MG63 (cell line): Measurements from ENCODE around the gene HMHB1. TPM values are rescaled to one million over a fixed set of nuclear protein-coding genes. Genes with fewer than 3 reads are reported as not detected.
"Not testable (repeated sequence)": the region's sequence is repeated elsewhere in the genome, so short reads cannot be mapped to it uniquely, and the experiment has no call there.

Experiments used
- DNase-seq: peaks from one replicate; pipeline ENCODE4 v3.0.0-alpha.2; 2020
- H3K27me3 ChIP-seq: fragments of 250-450 bp; sonication (Bioruptor Pico); 2 replicates; pipeline ENCODE4 v1.5.1; 2020; ENCODE audit warnings: mild to moderate bottlenecking, moderate library complexity
- H3K36me3 ChIP-seq: fragments of 250-450 bp; sonication (Bioruptor Pico); 2 replicates; pipeline ENCODE4 v1.5.1; 2020; ENCODE audit warnings: mild to moderate bottlenecking, moderate library complexity
- H3K4me3 ChIP-seq: fragments of 250-450 bp; sonication (Bioruptor Pico); 2 replicates; pipeline ENCODE4 v1.5.1; 2020; ENCODE audit warnings: mild to moderate bottlenecking, moderate library complexity
- H3K9me3 ChIP-seq: fragments of 250-450 bp; sonication (Bioruptor Pico); 2 replicates; pipeline ENCODE4 v1.5.1; 2020; ENCODE audit warnings: mild to moderate bottlenecking, moderate library complexity
- total RNA-seq: library from RNA; depleted of rRNA; stranded (reverse); fragments of >200 nt; shearing (Covaris generic); gene quantifications from 2 replicates; pipeline ENCODE4 v1.2.3, GENCODE V29; 2014; ENCODE audit warnings: low replicate concordance

The HMHB1 gene
- total RNA-seq, 1 experiment from 2014 or later: not detected

DNA sequence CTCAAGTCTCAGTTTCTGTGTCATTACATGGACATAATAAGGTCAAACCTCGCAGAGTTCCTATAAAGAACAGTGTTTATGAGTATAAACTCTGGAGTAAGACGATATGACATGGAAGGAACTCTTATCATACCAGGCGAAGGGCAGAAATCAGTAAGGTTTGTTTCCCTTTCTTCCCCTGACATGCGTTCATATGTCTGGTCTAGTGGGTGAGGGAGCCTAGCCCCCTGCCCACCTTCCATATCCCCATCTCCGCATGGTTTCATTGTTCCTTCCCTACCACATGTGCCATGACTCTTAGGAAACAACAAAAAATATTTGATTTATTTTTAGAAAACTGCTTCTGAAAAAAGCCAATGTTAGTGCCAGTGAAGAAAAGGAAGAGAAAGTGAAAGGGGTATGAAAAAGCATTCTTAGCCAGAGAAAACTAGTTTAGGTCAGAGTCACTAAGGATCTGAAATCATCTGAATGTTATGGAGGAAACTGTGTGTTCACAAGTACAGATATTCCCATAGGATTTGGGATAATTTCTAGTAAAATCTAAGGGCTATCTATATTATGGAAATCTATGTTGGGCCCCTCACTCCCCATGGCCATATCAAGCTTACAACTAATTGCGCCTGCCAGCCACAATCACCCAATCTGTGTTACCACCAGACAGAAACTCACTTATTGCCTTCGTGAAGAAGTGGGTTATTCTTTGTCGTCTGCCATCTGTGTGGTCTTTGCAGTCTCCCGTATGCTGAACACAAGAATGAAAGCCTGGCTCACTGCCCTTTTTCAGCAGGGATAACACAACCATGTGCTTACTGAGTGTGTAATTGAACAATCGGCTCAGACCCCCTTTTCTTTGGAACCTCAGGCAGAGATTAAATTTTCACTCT is 19.9 kb upstream of the HMHB1 start:
- Histone ChIP-seq H3K27me3 (no peaks in the 10 kb centered on the region), H3K4me3 (no peak overlapping the region), H3K9me3 (0 out of 2 replicates have a peak, but pooled peaks cover 2% of the 10 kb centered on the region), H3K36me3 (no peaks in the 10 kb centered on the region)
- no peak for DNase-seq

DNA sequence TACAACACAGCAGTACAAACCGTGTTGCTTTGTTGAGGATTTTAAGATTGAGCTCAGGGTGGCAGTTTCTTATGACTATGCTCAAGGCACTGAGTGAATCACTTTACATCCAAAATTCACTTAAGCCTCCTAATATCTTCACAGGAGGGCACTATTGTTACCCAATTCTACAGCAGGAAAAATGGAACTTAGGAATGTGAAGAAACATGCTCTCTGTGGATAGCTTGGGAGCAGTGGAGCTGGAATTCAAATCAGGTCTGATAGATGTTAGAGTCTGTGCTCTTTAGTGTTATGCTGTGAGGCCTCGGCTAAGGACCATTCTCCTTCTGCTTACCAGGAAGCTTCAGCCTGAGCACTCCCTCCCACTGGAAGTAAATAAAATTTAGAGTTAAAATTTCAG is 18.7 kb upstream of the HMHB1 start:
- no peak for DNase-seq
- 0 out of 2 replicates have a peak, but pooled peaks cover 2% of the 10 kb centered on the region for H3K9me3 ChIP-seq
- no peaks in the 10 kb centered on the region for H3K27me3 ChIP-seq
- no peaks in the 10 kb centered on the region for H3K36me3 ChIP-seq
- H3K4me3 ChIP-seq: no peak overlapping the region

DNA sequence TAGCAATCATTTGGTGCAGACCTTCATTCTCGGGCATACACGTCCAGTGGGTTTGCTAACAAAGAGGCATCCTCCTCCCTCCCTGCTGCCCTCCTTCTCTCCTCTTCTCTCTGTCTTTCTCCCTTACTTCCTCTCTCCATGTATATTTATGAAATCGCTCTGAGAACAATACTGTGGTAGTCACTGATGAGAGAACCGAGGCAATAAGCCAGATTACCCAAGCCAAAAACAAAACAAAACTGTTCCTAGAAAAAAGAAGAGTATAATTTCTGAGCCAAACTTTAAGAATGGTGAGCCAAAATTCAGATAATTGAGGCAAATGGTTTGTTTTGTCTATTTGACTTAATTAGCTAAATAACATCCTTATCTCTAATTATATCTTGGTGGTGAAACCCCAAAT is 15.8 kb upstream of the HMHB1 start:
- H3K9me3 ChIP-seq: no peaks in the 10 kb centered on the region
- no peaks in the 10 kb centered on the region for H3K36me3 ChIP-seq
- no peak overlapping the region for H3K4me3 ChIP-seq
- H3K27me3 ChIP-seq: no peaks in the 10 kb centered on the region
- DNase-seq: no peak

DNA sequence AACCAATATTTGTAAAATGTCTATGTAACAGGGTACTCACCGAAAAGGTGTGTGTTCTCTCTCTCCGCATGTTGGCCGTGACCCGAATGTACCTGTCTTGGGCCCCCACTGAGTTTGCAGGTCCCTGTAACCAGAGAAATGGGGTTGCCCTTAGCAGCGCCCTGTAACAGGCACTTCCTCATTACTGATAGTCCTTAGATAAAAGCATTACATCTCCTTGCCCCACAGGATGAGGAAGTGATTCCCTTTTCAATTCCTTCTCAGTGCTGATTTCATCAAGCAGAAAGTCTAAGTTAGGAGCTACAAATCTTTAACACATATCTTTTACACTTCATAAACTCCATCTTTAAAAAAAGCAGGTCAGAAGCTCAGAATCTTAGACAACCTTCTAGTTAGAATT is 15.2 kb upstream of the HMHB1 start:
- H3K27me3 ChIP-seq: no peaks in the 10 kb centered on the region
- no peaks in the 10 kb centered on the region for H3K36me3 ChIP-seq
- H3K9me3 ChIP-seq: no peaks in the 10 kb centered on the region
- no peak for DNase-seq
- no peak overlapping the region for H3K4me3 ChIP-seq

DNA sequence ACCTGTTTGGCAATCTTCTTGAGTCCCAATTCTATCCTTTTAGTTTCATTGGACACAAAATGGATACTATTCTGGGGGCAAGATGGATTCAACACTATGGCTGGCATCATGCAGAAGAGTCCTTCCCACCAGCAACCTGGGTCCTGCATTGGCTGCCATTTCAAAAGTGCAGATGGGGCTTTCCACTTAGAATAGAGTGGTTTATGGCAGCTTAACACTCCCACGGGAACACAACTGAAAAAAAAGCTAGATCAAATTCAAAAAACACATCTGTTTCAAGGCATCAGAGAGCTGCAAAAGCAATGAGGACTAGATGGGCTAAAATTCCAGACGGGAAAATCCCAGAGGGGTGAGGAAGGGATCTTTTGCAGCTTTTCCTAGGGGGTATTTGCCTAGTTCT is 11.2 kb upstream of the HMHB1 start:
- H3K36me3 ChIP-seq: no peaks in the 10 kb centered on the region
- no peak for DNase-seq
- no peak overlapping the region for H3K4me3 ChIP-seq
- H3K9me3 ChIP-seq: no peaks in the 10 kb centered on the region
- no peaks in the 10 kb centered on the region for H3K27me3 ChIP-seq

DNA sequence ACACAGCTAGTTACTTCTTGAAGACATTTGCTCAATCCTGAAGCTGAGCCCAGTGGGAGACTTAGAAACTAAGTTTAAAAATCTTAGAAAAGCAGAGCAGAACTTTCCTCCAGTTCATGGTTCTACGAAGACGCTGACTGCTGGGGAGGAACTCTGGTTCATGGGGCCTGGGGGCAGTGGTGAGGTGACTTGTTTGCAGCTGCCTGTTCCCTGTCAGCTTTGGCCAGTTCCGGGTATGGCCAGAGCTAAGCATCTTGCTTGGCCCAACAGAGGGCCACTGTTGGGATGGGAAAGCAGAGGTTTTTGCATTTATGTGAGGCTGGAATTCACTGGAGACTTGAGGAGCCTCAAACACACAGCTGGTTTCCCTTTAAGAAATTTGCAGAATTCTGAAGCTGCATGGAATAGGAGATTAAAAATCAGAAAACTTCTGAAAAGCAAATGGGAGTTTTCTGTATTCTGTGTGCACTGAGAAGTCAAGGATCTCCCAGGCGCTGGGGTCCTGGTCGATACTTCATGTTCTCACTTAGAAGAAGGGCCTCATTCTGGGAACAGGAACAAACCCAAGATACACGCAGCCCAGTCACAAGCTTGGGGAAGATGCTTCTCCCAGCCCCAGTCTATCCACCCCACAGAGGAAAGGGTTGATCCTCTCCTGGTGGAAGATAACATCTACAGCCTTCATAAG is 10.6 kb upstream of the HMHB1 start:
- H3K9me3 ChIP-seq: no peaks in the 10 kb centered on the region
- H3K4me3 ChIP-seq: no peak overlapping the region
- no peak for DNase-seq
- no peaks in the 10 kb centered on the region for H3K27me3 ChIP-seq
- no peaks in the 10 kb centered on the region for H3K36me3 ChIP-seq

DNA sequence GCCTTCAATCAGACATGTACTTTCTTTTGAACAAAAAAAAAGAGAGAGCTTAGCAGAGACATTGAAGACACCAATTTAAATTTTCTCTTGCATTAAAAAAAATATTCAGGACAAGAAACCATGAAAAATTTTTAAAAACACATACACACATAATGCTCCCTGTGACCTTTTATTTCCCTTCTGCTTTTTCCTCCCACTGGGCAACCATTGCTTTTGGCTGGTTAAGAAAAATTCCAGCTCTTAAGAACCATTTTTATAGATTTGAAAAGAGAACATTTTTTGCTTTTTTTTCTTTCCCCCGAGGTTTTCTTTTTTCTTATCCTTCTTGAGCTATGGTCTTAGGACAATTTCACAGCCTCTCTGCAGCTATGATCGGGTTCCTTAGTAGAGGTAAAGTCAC is 6.1 kb upstream of the HMHB1 start:
- no peak for DNase-seq
- no peaks in the 10 kb centered on the region for H3K36me3 ChIP-seq

DNA sequence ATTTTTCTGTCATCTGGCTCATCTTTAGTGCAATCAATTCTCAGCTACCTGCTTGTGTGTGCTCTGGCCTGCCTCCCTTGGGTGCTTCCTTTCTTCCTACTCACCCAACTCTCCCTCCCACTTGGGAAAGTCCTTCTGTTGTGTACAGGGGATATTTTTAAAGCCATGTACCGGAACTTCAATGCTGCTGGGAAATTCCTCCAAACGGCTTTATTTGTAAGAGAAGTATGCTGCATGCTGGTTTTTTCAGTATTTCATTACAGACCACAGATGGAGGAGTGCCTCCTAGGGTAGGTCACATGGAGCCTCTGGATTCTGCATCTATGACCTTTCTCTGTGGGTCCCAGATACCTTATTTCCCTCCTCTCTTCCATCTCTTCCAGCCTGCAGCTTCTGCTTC is 5.4 kb upstream of the HMHB1 start:
- DNase-seq: no peak

More for the DNA sequence above, 6.1 kb upstream of the HMHB1 start:
- no peaks in the 10 kb centered on the region for H3K27me3 ChIP-seq
- no peaks in the 10 kb centered on the region for H3K9me3 ChIP-seq
- no peak overlapping the region for H3K4me3 ChIP-seq

DNA sequence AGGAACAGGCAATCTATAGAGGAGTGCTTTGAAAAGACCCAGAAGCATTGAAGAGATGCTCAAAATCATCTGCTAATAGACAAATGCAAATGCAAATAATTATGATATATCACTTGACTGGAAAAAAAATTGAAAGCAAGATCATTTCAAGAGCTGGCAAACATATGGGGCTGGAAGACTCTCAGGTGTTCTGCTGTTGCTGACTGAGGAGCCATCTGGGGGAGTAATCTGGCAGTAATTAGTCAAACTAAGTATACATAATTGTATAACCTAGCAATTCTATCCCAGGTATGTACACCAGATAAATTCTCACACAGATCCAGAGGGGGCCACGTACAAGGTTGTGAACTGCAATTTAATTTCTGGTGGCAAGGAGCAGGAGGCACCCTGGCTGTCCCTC is 4.6 kb upstream of the HMHB1 start:
- Histone ChIP-seq H3K4me3 (no peak overlapping the region), H3K27me3 (no peaks in the 10 kb centered on the region), H3K9me3 (no peaks in the 10 kb centered on the region), H3K36me3 (no peaks in the 10 kb centered on the region)
- DNase-seq: no peak

More for the DNA sequence above, 5.4 kb upstream of the HMHB1 start:
- Histone ChIP-seq H3K27me3 (no peaks in the 10 kb centered on the region), H3K4me3 (no peak overlapping the region), H3K36me3 (no peaks in the 10 kb centered on the region), H3K9me3 (no peaks in the 10 kb centered on the region)

DNA sequence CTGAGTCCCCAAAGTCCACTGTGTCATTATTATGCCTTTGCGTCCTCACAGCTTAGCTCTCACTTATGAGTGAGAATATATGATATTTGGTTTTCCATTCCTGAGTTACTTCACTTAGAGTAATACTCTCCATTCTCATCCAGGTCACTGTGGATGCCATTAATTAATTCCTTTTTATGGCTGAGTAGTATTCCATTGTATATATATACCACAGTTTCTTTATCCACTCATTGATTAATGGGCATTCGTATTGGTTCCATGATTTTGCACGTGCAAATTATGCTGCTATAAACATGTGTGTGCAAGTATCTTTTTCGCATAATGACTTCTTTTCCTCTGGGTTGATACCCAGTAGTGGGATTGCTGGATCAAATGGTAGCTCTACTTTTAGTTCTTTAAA is 4.4 kb downstream of the HMHB1 start:
- H3K27me3 ChIP-seq, H3K4me3 ChIP-seq, H3K9me3 ChIP-seq, H3K36me3 ChIP-seq, DNase-seq: not testable (repeated sequence)

DNA sequence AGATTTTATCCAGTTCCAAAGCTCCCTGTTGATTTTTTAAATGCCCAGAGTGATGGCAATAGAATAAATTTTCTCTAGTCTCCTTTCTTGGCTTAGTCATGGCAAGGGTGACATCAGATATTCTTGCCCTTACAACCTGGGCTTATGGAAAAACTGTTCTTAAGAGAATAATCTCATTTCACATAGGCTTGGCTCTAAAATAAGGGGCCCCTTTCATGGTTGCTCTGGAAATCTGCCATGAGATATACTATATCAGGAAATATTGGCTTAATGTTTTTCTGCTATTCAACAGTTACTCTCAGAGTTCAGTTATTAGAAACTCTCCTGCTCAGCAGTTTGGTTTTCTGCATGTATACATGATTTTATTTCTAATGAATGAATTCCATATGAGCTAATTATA is 7.8 kb downstream of the HMHB1 start:
- no peak for DNase-seq
- H3K9me3 ChIP-seq: peaks cover 4% of the 10 kb centered on the region; the same call in 1 of the 2 replicates
- H3K4me3 ChIP-seq: no peak overlapping the region
- no peaks in the 10 kb centered on the region for H3K36me3 ChIP-seq
- H3K27me3 ChIP-seq: no peaks in the 10 kb centered on the region

DNA sequence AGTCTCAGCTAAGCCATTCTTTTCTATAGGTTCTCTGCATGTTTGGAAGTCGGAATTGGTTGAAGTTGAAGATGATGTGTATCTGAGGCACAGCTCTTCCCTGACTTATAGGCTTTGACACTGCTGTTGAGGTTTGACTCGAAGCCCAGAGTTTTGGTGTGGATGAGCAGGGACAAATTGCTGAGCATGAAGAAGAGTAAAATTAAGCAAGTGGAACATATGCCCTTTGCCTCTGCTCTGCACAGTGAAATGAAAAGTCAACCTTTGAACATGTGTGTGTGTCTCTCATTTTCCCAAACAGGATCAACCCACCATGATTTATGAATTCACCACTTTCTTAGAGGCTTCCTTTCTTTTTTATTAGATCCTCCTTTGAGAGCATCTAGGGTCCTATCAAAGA is 8.5 kb downstream of the HMHB1 start:
- no peaks in the 10 kb centered on the region for H3K36me3 ChIP-seq
- peaks cover 4% of the 10 kb centered on the region; the same call in 1 of the 2 replicates for H3K9me3 ChIP-seq
- H3K27me3 ChIP-seq: no peaks in the 10 kb centered on the region
- H3K4me3 ChIP-seq: no peak overlapping the region
- DNase-seq: no peak

DNA sequence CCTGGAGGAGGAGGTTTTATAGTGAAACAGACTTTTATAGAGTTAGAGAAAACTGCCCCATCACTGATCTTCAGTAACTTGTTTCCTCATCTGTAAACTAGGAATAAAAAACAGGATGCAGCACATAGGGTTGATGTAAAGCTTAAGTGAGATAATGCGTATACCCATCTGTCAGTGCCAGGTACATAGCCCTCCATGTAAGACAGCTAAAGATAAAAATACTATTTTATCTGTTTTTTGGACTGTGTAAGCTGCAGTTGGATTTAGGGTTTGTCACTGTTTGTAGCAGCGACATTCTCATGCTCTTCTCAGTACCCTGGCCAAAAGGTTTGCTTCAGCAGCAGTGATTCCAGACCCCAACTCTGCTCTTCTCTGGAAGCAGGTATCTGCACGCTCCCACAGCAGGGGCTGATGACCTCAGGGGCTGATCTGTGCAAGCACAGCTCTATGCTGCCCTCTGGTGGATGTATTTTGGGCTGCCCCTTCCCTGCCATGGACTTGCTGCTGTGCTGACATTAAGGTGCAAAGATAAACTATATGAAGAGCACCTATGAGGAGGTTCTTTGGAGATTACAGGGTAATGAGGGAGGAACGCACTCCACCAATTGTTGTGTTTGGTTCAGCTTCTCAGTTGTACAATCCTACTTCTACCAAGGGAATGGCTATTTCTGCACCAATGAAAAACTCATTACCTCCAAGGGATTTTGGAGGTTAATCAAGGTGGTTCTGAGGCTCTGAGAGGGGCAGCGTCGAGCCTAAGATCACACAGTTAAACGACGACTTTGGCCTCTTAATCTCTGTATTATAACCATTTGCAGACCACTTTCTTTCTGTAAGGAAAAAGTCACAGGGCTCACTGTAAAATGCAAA is 13.1 kb downstream of the HMHB1 start:
- Histone ChIP-seq H3K36me3 (no peaks in the 10 kb centered on the region), H3K4me3 (no peak overlapping the region)
- peak; percentile 76 for DNase-seq

DNA sequence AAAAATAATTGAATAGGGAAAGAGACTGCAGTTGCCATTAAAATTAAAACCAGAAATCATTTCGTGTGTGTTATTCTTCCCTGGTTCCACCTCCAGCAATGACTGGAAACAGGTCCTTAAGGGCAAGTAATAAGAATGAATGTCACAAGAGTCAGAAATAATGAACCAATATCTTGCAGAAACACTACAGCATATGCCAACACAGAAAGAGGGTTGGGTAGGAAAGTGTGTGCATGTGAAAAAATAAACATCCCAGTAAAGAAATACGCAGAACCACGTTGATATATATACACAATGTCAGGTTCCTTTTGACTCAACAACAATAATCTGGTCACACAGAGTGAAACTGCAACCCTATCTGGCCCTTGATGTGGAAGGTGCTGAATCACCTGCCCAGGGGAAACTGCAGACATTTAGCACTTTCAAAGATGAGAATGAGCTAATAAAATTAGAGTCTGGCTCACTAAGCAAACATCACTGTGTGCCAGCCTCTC is 15.0 kb downstream of the HMHB1 start:
- H3K9me3 ChIP-seq: no peaks in the 10 kb centered on the region
- H3K4me3 ChIP-seq: no peak overlapping the region
- no peaks in the 10 kb centered on the region for H3K27me3 ChIP-seq
- DNase-seq: peak; percentile 48
- no peaks in the 10 kb centered on the region for H3K36me3 ChIP-seq

More for the DNA sequence above, 13.1 kb downstream of the HMHB1 start:
- H3K27me3 ChIP-seq: no peaks in the 10 kb centered on the region
- no peaks in the 10 kb centered on the region for H3K9me3 ChIP-seq

DNA sequence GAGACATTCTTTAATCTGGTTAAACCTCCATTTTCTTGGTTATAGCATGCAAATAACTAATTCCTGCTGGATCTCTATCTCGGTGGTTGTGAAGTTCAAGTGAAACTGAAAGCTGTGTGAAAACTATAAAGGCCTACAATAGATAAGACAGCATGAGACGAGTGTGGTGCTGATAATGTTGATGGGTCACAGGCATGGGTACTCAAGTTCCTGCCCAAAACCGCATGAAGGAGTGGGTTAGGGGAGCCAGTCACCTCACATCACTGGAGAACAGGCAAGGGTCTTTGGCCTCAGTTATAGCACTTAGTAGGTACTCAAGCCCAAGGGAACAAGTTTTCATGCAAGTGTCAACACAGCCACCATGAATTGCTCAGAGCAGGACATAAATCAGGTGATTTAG is 16.7 kb downstream of the HMHB1 start:
- Histone ChIP-seq H3K4me3 (no peak overlapping the region), H3K9me3 (no peaks in the 10 kb centered on the region), H3K27me3 (no peaks in the 10 kb centered on the region), H3K36me3 (no peaks in the 10 kb centered on the region)
- no peak for DNase-seq

DNA sequence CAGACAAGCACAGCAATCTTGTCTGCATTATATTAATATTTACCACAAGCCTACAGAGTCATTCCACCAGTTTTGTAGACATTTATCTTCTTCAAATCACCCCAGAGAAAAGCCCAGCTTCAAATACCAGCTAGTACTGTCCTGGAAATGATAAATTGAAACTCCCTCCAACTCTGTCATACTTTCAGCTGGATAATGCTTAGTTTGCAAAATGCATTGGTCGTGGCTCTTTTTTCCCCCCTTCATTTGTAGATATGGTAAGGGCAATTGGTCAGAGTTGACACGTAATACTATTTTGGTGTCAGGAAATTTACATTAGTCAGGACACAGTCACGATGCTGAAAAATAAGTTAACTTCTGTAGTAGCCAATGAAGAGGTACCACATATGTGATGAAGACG is 21.2 kb downstream of the HMHB1 start:
- Histone ChIP-seq H3K4me3 (no peak overlapping the region), H3K9me3 (no peaks in the 10 kb centered on the region), H3K36me3 (no peaks in the 10 kb centered on the region), H3K27me3 (no peaks in the 10 kb centered on the region)
- no peak for DNase-seq

DNA sequence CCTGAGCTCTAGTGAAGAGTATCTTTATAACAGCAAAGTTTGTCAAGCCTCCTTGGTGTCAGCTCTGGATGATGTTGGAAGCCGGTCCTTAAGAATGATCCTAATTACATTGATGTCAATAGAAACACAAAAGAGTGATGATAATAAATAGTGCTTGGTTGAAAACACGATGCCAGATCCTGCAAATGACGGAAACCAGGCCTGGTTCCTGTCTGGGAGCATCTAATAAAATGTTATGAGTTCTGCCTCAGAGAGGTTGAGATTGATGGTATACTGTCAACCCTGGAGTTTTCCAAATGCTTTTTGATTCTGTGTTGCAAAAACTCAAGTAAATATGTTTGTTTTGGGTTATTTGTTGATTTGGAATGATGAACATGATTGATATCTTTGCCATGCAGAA is 23.3 kb downstream of the HMHB1 start:
- no peaks in the 10 kb centered on the region for H3K27me3 ChIP-seq
- no peak overlapping the region for H3K4me3 ChIP-seq
- no peaks in the 10 kb centered on the region for H3K36me3 ChIP-seq
- no peak for DNase-seq
- H3K9me3 ChIP-seq: no peaks in the 10 kb centered on the region
